HG03439 (cell line): Measurements from ENCODE around the gene TNS1.

ENCODE experiments used
- ATAC-seq: cut with Tn5 transposase; IDR thresholded peaks from one replicate; pipeline ENCODE4 v1.9.1; 2021; ENCODE audit warnings: mild to moderate bottlenecking, moderate library complexity; ENCODE audit not compliant: unreplicated experiment

The TNS1 gene

GRCh38 chr2:217947383-217948350, 55.1 kb downstream of the TNS1 start:
- no peak for ATAC-seq

GRCh38 chr2:217946051-217946450, 56.7 kb downstream of the TNS1 start:
- no peak for ATAC-seq

GRCh38 chr2:217945530-217945929, 57.3 kb downstream of the TNS1 start:
- no peak for ATAC-seq

GRCh38 chr2:217944923-217945322, 57.9 kb downstream of the TNS1 start:
- no peak for ATAC-seq

- no peak for ATAC-seq
Observed at GRCh38 chr2:217944366-217944765, 58.4 kb downstream of the TNS1 start.

- no peak for ATAC-seq
Observed at GRCh38 chr2:217943446-217944321, 59.1 kb downstream of the TNS1 start.

- ATAC-seq: no peak
Observed at GRCh38 chr2:217942731-217943335, 60.0 kb downstream of the TNS1 start.

- no peak for ATAC-seq
Observed at GRCh38 chr2:217941886-217942728, 60.7 kb downstream of the TNS1 start.

GRCh38 chr2:217941339-217941738, 61.5 kb downstream of the TNS1 start:
- ATAC-seq: no peak

GRCh38 chr2:217940261-217941220, 62.3 kb downstream of the TNS1 start:
- no peak for ATAC-seq

- no peak for ATAC-seq
Observed at GRCh38 chr2:217939629-217940245, 63.1 kb downstream of the TNS1 start.

- ATAC-seq: no peak
Observed at GRCh38 chr2:217939220-217939619, 63.6 kb downstream of the TNS1 start.

GRCh38 chr2:217938036-217938435, 64.8 kb downstream of the TNS1 start:
- ATAC-seq: no peak

- no peak for ATAC-seq
Observed at GRCh38 chr2:217937446-217937845, 65.3 kb downstream of the TNS1 start.

- ATAC-seq: no peak
Observed at GRCh38 chr2:217936952-217937351, 65.8 kb downstream of the TNS1 start.

GRCh38 chr2:217935901-217936684, 66.7 kb downstream of the TNS1 start:
- ATAC-seq: no peak

- ATAC-seq: no peak
Observed at GRCh38 chr2:217935235-217935879, 67.4 kb downstream of the TNS1 start.
